CD4-positive, alpha-beta T cell treated with Interferon gamma for 1 hour (primary cell): ENCODE data around the gene CRB2.
"Not testable (repeated sequence)": the region's sequence is repeated elsewhere in the genome, so short reads cannot be mapped to it uniquely, and the experiment has no call there.

ENCODE experiments used
- DNase-seq: peaks from one replicate; pipeline ENCODE4 v3.0.0-alpha.2; 2020

Gene CRB2

DNA sequence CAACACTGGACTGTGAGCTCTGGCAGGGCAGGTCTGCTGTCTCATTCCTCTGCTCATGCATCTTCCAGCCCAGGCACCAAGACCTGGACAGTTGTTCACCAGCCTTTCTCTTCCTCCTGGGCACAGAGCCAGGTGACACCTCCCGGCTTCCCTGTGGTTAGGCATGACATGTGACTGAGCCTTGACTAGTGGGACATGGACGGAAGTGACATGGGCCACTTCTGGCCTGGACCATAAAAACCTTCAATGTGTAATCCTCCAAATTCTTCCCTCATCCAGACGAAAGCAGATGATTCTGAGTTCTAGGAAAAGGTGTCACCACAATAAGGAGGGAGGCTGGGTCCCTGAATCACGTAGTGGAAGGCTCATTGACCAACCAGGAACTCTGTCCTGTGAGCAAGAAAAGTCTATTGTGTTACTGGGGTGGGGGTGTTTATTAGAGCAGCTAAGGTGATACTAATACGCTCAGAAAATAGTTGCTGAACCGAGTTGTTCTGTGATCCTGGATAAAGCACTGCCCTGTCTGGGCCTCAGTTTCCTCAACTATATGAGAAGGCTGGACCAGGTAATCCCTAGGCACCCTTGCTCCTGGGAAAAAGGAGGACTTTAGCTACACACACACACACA lies 26.6 kb upstream of the CRB2 start:
- DNase-seq, result peak; percentile 33

DNA sequence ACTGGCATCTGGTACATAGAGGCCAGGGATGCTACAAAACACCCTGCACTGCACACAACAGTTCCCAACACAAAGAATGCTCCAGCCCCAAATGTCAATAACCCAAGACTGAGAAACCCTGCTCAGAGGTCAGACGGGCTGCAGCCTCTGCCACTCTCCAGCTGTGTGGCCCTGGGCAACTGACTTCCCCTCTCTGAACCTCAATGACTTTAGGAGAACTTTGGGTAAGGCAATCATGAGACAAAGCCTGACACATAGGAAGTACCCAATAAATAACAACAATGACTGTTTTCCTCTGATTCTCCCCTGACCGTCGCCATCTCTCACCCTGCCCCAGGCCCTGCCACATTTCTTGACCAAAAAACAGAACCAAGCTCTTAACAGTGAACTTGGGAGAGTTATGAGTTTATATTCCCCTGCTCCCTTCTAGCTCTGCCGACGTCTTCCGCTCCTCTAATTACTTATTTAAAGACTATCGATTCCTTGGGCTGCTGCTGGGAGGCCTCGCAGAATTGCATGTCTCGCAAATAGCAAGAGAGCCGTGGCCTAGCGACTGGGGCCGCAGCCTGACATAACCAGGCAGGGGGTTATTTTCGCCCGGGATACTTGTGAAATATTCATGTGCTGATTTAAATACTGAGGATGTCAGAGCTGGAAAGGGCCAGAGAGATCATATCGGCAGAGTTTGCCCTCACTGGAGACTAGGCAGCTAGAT lies 24.5 kb upstream of the CRB2 start:
- no peak for DNase-seq

DNA sequence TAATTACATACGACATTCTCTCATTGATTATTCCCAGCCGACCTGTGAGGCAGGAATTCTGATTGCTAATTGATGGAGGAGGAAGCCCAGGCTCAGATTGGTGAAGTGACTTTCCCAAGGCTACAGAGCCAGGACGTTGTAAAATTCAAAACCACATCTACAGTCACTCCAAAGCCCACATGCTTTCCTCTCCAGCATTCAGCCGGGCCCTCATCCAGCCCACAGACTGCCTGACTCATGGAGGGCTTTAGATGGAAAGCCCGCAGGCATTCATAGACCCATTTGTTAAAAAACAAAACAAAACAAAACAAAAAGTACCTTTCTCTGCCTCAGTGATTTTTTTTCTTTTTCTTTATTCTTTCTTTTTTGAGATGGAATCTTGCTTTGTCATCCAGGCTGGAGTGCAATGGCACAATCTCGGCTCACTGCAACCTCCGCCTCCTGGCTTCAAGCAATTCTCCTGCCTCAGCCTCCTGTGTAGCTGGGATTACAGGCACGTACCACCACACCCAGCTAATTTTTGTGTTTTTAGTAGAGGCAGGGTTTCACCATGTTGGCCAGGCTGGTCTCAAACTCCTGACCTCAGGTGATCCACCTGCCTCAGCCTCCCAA lies 22.8 kb upstream of the CRB2 start:
- not testable (repeated sequence) for DNase-seq

DNA sequence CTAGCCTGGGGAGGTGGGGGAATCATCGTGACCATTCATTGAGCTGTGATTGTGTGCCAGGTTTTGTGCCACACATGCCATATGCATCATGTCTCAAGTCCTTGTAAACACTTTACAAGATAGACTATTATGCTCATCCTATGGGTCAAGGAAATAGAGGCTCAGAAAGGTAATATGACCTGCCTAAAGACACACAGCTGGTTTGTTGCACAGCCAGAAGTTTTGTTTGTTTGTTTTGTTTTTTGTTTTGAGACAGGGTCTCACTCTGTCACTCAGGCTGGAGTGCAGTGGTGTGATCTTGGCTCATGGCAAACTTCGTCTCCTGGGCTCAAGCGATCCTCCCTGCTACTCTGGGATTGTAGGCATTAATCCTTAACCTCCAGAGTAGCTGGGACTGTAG lies 21.4 kb upstream of the CRB2 start:
- DNase-seq, result no peak

DNA sequence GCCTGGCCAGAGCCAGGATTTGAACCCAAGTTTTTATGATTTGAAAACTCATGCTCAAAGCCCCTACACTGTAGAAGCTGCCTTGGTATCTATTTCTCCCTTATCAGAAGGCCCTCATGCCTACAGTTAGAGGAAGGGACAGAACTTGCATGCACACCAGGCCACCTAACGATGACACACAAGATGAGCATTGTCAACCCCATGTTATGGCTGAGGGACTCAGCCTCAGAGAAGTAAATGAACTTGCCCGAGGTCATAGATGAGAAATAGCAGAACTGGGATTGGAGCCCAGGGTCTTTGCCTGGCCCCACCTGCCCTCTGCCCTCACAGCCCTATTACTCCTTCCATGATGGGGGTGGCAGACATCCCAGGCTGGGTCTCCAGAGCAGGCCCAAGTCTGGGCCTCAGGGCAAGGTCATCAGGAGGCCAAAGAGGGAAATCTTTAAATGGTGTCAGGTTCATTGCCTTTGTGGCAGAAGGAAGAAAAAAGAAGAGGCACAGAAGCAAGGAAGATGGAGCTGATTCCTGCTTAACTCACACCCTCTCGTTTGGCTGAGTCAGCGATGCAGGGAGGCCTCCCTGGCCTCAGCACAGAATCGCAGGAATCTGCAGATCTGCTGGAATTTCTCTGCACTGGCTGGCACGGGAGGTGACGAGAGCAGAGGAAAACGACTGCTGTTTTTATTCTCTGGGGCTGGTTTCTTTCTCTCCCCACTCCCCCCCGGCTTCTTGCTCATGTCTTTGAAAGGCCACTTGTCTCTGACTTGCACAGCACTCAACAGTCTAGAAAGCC lies 20.6 kb upstream of the CRB2 start:
- DNase-seq, result no peak

DNA sequence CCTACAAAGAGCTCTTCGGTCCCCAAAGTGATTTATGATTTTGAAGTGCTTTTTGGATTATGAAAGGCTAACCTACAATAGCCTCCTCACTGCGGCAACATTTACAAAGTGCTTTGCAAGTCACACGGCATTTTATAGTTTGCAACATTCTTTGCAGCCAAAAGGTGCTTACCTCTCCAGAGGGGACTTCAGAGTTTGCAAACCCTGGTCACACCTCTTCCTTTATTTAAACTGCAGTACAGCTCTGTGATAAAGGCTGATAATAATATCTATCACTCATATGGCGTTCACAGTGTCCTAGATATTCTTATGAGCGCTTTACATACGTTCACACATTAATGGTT lies 20.0 kb upstream of the CRB2 start:
- DNase-seq, result no peak

DNA sequence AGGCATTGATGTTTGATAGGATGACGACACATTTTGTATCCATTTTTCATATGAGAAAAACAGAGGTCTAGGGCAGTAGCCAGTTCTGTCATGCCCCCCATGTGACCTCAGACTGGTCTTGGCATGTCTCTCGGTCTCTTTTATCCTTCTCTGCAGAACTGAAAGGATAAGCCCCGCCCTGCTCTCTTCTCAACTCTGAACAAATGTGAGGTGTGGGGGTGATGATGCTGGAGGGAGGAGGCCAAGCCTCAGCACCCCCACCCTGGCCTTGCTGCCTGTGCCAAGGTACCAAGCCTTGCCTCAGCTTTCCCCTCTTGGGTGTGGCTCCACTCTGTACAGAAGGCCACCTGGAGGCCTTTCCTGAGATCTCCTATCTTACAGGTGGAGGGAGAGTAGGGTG lies 19.5 kb upstream of the CRB2 start:
- no peak for DNase-seq

DNA sequence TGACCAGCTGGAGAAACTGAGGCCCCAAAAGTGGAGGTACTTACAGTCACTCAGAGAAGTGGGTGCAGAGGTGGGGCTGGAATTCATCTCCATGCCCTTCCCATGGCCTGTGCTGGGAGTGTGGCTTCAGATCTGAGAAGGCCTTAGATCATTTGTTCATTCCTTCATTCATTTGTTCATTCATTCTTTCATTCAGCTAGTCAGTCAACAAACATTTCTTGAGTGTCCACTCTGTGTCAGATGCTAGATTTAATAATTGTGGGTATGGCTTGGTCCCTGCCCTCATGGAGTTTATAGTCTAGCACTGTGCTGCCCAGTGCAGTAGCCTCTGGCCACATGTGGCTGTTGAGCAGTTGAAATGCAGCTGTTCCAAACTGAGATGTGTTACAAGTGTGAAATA lies 19.0 kb upstream of the CRB2 start:
- no peak for DNase-seq

DNA sequence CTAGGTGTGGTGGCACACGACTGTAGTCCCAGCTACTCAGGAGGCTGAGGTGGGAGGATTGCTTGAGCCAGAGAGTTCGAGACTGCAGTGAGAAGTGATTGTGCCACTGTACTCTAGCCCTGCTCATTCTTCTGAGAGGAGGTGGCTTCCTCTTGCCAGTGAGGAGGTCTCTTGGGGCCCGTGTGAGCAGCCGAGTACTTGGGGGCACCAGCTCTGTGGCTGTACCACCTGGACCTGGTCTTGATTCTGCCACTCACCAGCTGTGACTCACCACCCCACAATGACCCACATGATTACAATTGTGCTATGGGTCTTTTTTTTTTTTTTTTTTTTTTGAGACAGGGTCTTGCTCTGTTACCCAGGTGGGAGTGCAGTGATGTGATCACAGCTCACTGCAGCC lies 18.0 kb upstream of the CRB2 start:
- DNase-seq, result peak; percentile 72

DNA sequence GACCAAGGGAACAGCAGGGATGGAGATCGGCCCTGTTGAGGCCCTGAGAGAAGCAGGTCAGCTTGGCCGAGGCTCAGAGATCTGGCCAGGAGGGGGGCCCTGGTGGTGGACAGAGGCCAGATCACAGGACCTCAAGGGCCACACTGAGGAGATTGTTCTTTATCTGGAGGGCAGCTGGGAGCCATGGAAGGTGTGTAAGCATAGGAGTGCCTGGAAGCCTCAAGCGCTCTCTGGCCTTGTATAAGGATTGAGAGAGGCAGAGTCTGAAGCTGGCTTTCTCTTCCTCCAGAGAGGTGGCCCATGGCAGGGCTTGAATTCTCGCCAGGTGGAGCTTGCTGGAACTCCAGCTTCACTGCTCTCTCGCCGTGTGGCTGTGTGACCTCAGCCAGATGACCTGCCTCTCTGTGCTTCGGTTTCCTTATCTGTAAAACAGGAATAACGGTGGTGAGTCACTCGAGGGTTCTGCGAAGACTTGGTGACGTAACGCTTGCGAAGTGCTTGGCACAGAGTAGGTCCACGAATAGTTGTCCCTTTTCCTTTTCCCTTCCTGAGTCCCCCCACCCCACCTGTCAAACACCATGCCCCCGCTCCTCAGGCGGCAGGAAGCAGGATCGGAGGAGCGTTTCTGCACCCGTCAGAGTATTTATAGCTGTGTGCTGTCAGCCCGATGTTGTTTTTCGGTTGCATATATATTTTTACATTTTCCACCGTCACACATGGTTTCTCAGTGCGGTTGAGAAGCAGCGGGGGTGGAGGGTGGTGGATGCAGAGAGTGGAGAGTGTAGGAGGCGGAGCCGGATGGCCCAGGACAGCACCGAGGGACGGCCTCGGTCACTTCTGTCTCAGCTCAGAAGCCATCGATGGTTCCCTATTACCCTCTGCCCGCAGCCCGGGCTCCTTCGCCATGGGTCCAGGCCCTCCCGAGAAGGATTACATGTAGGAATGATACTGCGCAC lies 17.0 kb upstream of the CRB2 start:
- peak; percentile 72 for DNase-seq

DNA sequence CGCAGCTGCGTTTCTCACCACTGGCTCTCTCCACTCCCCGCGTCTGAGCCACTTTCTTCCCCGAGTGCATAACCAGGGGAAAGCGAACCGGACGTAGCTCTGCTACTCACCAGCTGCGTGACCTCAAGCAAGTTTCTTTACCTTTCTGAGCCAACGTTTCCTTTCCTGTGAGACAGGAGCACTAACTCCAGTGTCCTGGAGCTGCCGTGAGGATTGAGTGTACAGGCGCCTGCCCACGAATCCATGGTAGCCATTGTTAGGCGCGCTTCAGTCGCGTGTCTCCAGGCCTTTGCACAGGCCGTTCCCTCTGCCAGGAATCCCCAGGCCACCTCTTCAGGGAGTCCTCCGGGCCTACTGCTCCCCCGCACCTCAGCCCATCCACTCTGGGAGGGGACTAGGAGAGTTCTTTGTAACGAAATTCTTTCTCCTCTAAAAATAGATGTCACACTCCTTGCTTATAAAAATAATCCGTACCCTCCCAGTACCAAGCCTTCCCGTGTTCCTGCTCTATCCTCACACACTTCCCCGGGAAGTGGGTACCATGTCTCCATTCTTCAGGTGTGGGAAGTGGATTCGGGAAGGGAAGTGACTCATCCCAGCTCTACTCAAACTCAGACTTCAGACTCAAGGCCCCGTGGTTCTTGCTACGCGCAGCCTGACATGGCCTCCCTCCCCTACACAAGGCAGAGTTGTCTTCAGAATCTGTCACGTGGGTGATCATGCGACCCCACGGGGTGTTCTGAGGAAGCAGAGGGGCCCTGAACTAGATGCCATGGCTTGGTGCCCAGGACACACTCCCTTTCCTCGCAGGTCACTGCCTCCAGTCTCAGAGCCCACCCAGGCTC lies 16.1 kb upstream of the CRB2 start:
- no peak for DNase-seq

DNA sequence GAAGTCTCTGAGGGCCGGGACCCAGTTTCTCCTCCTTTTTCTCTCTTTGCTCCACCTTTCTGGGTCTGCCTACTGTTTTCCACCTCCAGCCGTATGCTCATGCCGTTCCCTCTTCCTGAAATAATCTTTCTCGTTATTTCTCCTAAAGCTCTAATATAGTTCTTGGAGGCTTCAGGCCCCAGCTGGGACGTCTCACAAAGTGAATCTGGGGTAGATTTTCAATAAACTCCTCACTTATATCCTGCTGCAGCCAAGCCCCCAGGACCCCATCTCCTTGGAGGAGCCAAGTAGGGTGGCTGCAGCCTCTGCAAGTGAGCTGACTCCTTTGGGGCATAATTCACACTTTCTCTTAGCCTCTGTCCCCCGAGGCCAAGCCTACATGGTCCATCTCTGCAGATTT lies 14.2 kb upstream of the CRB2 start:
- DNase-seq, result no peak

DNA sequence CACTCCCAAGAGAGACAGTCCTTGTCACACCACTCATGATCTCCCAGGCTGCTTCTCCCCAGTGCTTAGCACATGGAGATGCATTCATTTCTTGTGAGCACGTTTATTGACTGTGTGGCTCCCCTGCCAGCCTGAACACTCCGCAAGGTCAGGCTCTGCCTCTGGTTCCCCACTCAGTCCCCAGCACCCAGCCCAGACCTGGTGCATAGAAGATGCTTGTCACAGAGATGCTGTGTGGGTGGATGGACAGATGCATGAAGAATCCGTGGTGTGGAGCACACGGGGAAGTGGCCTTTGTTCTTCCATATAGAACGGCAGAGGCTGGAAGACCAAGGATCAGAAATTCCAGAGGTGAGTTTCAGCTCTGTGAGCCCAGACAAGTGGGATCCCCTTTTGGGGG lies 13.8 kb upstream of the CRB2 start:
- no peak for DNase-seq

DNA sequence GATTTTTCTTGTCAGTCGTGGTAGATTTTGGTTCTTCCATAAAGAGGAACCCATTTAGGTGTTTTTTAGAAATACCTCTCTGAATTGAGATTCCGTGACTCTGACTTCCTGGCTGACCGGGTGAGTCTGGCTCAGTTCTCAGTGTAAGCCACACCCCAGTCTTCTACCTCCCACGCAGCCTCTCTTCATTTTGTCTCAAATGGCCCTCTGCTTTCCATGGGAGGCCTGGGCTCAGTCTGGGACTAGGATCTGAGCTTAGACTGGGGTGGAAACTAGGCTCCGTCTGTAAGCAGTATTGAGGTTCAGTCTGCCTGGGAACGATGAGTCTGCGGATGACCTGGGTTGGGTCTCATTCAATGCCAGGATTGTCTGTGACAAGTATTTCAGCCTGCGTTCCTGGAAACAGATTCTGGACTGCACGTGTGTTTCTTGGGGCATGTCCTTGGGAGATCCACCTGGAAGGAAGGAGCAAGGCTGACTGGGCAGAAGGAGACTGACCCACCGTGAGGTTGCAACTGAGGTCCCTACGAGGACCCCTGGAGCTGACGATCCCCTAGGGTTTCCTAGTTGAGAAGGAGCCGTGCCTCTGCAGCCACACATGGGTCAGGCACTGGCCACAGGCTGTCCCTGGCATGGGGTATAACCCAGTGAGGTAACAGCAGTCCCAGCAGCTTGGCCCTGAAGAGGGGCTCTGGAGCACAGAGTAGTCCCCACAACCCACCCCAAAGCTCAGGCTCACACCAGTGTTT lies 12.4 kb upstream of the CRB2 start:
- DNase-seq, result peak; percentile 44

DNA sequence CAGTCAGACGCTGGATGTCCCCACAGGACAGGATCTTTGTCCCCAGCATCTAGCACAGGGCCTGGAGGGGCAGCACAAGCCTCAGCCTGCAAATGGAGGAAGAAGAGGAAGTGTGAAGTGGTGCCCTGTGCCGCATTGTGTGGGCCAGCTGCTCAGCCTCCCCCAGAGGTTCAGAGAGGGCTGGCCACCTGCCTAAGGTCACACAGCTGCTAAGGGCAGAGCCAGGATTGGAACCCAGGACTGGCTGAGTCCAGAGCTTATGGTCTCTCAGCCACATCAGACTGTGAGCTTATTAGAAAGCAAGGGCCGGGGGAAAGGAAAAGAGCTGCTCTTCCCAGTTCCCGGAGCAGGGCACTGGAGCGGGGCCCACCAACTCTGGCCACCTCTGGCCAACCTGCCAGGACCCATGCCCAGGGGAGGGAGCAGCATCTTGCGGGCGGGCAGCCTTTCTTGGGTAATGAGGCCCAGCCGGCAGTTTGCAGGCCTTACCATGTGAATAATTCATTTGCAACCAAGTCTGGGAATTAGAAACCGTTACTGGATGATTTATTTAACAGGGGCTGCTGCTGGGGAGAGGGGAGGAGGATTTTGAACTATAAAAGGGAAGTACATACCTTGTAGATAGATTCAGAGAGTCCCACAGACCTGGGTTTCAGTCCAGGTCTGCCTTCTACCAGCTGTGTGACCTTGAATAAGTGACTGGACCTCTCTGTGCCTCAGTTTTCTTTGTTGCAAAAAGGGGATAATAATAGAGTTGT lies 11.6 kb upstream of the CRB2 start:
- no peak for DNase-seq

DNA sequence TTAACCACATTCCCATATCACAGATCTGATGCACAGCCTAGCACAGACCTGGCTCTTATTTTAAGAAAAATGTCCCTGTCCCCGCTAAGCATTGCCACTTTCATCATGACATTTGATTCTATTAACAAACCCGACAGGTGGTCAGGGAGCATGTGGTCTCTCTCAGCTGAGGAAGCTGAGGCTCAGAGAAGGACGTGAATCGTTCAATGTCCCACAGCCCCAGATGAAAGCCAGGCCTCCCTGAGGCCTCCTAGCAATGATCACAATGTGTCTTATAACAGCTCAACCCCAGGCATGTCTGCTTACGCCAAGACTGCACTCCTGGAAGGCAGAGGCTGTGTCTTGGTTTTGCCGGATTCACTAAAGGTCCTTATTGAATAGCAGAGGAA lies 10.4 kb upstream of the CRB2 start:
- no peak for DNase-seq

DNA sequence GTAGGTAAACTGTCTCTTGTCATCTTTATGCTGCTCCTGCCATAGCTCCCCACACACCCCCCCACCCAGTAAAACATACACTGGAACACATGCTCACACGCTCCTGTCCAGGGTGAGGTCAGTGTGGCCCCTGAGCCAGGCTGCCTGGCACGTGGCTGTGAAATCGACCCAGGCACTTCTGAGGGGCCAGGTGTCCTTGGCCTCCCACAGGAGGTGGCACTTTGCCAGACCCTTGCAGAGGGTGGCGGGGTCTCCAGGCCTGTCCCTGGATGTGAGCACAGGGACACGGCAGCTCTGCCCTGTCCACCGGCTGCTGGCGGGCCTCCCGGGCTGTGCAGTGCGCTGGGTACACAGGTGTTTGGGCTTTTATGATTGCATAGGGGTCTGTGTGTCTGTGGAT lies 10.0 kb upstream of the CRB2 start:
- DNase-seq, result no peak

DNA sequence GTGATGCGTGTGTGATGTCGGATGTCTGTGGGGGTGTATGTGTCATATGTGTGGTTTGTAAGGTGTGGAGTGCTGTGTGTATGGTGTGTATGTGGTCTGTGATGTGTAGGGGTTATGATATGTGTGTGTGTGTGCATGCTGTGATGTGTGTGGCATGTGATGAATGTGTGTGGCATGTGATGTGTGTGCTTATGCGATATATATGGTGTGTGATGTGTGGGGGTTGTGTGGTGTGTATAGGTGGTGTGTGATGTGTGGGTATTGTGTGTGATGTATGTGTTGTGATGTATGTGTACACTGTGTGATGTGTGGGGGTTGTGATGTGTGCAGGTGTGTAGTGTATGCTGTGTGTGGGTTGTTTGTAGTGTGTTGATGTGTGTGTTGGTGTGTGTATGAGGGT lies 9.2 kb upstream of the CRB2 start:
- no peak for DNase-seq

DNA sequence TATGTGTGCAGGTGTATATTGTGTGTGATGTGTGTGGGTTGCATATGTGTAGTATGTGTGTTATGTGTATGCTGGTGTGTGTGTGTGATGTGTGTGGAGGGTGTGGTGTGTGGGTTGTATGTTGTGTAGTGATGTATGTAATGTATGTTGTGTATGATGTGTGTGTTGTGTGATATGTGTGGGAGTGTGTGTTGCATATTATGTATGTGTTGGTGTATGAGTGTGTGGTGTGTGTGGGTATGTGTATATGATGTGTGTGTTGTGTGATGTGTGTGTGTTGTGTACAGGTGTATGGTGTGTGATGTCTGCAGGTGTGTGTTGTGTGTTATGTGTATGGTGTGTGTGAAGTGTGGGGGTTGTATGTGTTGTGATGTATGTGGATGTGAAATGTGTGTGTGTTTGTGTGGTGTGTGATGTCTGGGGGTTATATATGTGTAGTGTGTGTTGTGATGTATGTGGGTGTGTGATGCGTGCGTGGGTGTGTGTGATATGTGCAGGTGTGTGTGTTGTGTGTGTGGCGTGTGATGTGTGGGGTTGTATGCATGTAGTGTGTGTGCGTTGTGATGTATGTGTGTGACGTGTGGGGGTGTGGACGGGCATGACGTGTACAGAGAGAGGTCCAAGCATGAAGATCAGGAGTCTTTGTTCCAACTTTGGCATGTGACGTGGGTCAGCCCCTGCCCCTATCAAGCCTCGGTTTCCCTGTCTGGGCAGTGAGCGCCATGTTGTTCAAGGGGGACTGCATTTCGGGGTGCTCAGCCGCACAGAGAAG lies 8.5 kb upstream of the CRB2 start:
- no peak for DNase-seq
